GM12872 (cell line): ENCODE measurements around the gene SESN1.

Source experiments
- TF ChIP-seq, protein P1 (sequence below): IDR thresholded peaks from 3 replicates; pipeline ENCODE4 v1.5.1; 2011; ENCODE audit warnings: low read depth, mild to moderate bottlenecking, low read length, moderate library complexity; ENCODE audit not compliant: insufficient read depth

The SESN1 gene

DNA sequence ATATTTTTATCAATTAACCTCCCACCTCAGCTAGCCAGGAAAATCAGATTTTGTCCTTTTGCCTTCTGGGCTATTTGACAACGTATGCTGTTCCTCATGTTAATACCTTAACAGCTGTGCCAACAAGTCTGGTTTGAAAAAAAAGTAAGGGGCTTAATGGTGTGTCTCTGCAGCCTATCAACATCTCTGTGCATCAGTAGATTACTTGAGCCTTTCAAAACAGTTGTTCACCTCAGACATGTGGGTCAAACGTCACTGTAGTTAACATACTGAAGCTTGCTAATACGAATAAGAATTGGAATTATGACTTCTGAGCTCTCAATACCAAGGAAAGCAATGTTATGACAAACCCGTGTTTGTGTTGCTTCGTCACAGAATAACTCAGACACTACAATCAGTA is 23.7 kb upstream of the SESN1 start:
- TF ChIP-seq, protein P1, sequence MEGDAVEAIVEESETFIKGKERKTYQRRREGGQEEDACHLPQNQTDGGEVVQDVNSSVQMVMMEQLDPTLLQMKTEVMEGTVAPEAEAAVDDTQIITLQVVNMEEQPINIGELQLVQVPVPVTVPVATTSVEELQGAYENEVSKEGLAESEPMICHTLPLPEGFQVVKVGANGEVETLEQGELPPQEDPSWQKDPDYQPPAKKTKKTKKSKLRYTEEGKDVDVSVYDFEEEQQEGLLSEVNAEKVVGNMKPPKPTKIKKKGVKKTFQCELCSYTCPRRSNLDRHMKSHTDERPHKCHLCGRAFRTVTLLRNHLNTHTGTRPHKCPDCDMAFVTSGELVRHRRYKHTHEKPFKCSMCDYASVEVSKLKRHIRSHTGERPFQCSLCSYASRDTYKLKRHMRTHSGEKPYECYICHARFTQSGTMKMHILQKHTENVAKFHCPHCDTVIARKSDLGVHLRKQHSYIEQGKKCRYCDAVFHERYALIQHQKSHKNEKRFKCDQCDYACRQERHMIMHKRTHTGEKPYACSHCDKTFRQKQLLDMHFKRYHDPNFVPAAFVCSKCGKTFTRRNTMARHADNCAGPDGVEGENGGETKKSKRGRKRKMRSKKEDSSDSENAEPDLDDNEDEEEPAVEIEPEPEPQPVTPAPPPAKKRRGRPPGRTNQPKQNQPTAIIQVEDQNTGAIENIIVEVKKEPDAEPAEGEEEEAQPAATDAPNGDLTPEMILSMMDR: no peak

DNA sequence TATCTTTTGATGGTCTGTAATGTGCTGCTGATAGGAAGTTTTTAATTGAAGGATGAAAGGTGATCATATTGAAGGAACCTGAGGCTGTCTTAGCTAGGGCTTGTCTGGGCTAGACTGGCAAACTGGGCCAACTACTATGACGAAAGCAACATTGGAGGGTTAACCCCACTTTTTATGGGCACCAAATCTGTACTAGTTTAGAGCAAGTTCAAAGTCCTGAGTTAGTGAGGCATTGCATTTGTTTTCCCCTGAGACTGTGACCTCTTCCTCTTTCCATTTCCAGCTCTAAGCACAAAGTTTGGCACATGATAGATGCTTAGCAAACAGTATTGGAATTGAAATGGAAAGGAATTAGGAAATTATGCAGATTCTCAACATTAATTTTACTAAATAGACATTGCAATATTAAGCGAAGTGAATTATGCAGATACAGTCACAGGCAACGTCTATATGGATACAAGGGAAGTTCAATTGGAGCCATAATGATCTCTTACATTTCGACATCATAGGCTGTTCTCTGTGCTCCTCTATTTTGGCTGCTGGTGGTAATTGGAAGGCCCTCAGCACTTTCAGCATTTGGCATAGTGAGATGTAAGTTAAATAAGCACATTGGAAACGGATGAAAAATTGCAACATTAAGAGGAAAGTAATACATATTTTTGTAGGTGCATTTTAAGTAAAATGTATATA is 22.8 kb upstream of the SESN1 start:
- TF ChIP-seq, protein P1: no peak

DNA sequence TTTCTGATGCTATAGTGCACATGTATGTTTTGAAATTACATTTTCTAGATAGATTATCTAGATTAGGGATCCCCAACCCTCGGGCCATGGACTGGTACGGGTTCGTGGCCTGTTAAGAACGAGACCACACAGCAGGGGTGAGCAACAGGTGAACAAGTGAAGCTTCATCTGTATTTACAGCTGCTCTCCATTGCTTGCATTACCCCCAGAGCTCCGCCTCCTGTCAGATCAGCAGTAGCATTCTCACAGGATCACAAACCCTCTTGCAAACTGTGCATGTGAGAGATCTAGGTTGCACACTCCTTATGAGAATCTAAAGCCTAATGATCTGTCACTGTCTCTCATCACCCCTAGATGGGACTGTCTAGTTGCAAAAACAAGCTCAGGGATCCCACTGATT is 11.0 kb upstream of the SESN1 start:
- TF ChIP-seq, protein P1: no peak

DNA sequence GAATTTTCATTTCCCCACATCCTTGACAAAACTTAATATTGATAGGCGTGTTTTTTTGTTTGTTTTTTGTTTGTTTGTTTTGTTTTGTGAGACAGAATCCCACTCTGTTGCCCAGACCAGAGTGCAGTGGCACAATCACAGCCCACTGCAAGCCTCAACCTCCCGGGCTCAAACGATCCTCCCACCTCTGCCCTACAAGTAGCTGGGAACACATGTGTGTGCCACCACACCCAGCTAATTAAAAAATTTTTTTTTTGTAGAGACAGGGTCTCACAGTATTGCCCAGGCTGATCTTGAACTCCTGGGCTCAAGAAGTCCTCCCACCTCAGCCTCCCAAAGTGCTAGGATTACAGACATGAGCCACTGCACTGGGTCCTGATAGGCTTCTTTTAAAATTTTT is 9.9 kb upstream of the SESN1 start:
- TF ChIP-seq, protein P1: no peak

DNA sequence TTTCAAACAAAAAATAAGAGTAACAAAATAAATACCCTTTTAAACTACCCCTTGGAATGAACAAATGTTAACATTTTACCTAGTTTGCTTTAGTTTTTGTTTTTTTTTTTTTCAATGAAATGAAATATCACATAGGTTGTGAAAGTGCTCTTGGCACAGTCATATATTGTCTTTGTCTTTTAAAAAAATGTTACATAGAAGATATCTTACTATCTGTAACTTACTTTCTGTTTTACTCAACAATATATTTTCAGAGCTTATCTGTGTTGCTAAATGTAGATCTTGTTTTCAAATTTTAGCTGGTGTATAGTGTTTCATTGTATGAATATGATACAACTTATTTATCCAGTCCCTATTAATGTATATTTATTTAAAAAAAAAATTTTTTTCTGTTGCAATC is 9.3 kb upstream of the SESN1 start:
- TF ChIP-seq, protein P1: no peak

DNA sequence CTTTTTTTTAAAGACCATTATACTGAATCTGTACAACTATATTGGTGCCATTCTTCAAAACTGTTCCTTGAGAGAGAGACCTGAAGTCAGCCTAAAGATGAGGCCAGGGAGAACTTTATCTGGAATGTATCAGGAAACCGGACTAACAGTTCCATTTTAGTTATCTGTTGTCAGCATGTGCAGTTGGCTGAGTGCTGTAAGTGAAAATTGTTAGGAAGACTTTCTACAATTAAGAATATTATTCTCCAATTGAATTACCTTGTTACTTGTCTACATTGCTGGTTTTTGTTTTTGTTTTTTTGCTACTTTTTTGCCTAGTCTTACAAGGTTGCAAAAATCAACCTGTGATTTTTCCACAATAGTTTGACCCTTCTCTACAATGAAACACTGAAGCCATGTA is 8.1 kb upstream of the SESN1 start:
- TF ChIP-seq, protein P1: no peak

DNA sequence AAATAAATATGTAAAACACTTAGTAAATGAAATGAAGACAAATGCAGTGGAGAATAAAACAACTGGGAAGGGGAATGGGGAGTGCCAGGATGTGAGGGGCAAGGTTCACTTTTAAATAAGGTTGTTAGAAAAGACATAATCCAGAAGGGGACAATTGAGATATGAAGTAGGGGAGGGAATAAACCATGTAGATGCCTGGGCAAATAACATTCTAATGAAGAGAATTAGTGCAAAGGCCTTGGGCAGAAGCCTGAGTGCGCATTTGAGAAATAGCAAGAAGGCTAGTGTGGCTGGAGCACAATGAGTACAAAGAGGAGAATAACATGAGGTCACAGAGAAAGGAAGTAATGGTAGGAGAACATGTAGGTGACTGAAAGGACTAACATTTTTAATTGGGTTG is 3.0 kb upstream of the SESN1 start:
- TF ChIP-seq, protein P1: no peak
